GM19193 (cell line): ENCODE data around the gene MYMK.

ENCODE experiments used
- POLR2A ChIP-seq: IDR thresholded peaks from 4 replicates; pipeline ENCODE4 v1.6.1; 2011; ENCODE audit not compliant: insufficient read depth, insufficient read length; ENCODE audit errors: extremely low read depth

MYMK gene, protein sequence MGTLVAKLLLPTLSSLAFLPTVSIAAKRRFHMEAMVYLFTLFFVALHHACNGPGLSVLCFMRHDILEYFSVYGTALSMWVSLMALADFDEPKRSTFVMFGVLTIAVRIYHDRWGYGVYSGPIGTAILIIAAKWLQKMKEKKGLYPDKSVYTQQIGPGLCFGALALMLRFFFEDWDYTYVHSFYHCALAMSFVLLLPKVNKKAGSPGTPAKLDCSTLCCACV

DNA sequence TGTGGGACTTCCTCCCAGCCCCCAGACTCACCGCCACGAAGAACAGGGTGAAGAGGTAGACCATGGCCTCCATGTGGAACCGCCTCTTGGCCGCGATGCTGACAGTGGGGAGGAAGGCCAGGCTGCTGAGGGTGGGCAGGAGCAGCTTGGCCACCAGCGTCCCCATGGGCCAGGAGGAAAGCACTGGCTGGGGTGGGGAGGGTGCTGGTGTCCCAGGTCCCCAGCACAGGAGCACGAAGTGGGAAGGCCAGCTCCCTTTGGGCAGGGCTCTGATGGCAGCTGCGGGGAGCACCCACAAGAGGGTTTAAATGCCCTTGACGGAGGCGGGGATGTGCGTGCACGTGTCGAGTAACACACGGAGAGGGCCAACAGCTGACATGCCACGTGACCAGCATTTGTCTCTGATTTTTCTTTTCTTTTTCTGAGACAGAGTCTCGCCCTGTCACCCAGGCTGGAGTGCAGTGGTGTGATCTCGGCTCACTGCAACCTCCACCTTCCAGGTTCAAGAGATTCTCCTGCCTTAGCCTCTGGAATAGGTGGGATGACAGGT lies at the start of gene MYMK:
TSS of gene MYMK (minus strand) at position 281 of the 550 bp plus-strand sequence. CDS start at position 166, 115 bp downstream.
- no peak for TF ChIP-seq POLR2A

DNA sequence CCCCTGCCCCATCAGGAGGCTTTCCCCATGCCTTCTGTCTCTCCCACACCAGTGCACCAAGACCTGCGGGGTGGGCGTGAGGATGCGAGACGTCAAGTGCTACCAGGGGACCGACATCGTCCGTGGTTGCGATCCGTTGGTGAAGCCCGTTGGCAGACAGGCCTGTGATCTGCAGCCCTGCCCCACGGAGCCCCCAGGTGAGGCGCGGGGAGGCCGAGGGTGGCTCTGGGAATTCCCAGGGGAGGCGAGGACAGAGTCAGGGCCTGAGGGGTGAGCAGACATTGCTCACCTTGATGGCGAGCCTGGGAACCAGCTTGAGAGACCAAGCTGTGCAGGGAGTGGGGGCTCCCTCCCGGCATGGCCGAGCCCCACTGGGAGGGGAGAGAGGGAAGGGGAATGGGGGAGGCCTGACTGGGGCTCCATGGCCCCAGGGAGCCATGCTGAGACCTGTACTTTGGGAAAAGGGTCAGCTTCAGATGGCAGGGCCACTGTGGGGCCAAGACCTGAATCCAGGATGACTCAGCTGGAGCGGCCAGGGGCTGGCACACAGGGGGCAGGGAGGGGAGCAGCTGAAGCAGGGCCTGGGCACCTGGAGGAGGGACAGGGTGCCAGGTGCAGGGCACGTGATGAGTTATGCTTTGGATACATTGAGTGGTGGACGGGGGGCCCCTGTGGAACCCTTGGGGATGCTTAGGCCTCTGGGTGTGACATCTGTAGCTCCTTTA lies 49.2 kb upstream of the MYMK start:
- no peak for TF ChIP-seq POLR2A

DNA sequence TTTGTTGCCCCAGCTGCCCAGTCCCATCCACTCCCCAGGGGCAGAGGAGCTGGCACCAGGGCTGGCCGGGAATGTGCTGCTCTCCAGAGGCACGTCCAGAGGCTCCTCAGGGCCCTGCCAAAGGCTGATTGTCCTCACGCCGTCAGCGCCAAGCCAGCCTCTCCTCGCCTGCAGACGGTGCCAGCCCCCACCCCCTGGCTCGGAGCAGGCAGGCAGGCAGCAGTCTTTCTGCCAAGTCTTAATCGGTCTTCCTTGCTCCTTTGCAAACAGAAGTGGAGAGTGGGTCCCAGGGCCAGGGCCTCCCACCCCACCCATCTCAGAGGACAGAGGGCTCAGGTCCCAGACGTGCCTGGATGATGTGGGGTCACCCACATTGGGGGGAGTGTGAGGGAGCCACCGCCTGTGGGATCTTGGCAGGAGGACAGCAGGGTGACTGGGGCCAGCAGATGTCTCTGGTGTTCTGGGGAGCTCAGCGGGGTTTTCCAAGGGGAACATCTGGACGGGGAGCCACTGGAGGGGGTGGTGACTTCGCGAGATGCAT lies 48.1 kb upstream of the MYMK start:
- TF ChIP-seq POLR2A, result no peak

DNA sequence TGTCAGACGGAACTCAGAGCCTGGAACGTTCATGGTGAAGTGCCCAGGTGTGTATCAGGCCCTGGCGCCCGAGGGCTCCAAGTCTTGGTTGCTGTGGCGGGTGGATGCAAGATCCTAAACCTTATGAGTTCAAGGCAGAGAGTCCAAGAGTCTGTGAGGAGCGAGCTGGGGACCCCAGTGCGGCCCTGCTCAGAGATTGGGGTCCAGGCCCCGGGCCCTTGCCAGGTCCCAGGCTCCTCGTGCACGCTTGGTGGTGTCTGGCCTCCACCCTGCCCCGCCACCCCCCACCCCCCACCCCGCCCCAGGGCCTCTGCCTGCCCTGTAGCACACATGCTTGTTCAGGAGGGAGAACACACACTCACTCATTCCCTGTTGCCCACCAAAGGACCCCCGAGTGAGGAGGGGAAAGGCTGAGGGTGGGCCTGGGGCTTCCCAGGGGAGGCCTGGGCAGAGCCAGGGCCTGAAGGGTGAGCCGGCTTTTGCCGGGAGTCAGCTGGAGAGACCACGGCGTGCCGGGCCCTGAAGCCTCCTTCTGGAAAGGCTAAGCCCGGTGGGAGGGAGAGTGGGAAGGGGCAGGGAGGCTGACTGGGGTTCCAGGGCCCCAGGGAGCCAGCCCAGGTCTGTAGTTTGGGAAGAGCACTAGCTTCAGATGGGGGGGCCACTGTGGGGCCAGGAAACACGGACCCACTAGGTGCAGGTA lies 47.3 kb upstream of the MYMK start:
- TF ChIP-seq POLR2A, result no peak

DNA sequence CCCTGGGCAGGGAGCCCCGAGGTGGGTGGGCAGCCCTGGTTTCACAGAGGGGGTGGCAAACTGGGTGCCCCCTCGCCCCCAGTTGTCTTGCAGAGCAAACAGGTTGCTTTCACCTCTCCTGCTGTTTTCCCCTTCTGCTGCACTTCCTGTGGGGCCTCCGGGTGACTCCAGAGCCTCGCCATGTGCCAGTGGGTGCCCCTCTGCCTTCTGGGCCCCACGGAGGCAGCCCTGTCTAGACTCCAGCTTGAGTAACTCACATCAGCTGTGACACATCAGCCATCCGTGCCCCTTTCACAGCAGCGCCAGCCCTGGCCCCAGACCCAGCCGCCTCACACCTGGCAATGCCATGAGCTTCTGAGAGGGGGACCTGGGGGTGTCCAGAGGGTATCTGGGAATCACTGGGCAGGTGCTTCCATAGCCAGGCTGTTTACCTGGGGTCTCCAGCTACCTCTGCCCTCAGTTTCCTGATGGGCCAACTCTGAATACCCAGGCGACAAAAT lies 46.7 kb upstream of the MYMK start:
- TF ChIP-seq POLR2A, result no peak

DNA sequence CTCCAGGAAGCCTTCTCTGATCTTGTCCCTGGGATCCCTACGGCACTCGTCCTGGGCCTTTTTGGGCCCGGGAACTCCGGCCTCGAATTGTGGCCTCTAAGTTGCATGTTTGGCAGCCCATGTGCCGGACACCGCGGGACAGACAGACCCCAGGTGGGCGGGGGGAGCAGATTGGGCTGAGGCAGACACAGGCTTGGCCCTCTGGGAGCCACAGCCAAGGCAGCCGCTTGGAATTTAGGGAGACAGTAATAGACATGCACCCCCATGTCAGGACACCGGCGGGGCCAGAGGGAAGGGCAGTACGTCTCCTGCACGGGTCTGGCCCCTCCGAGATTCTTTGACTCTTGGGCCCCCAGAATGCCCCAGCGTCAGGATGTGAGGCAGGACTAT lies 45.9 kb upstream of the MYMK start:
- no peak for TF ChIP-seq POLR2A

DNA sequence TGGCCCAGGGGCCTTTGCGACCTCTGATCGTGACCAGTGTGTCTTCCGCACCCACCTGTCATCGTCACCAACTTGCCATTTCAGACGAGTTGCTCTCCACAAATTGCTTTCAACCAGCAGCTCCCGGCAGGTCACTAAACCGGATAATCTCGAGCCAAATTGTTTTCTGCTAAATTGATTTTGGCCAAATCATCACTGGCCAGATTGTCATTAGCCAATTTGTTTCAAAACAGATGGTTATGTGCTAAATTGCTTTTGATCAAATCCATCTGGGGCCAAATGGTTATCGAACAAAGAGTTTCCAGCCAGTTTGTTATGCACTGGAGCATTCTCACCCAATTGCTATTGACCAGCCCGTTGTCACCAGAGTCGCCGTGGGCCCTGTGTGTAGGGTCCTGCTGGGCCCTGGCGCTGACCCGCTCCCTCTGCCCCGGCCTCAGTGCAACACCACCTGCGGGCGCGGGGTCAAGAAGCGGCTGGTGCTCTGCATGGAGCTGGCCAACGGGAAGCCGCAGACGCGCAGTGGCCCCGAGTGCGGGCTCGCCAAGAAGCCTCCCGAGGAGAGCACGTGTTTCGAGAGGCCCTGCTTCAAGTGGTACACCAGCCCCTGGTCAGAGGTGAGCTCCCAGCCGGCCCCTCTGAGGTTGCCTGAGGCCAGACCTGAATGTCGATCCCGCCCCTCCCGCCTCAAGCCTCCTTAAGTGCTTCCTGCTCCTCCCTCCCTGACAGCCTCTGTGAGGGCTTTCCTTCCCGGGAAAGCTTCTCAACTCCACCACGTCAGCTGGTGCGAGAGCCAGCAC lies 45.3 kb upstream of the MYMK start:
- no peak for TF ChIP-seq POLR2A

DNA sequence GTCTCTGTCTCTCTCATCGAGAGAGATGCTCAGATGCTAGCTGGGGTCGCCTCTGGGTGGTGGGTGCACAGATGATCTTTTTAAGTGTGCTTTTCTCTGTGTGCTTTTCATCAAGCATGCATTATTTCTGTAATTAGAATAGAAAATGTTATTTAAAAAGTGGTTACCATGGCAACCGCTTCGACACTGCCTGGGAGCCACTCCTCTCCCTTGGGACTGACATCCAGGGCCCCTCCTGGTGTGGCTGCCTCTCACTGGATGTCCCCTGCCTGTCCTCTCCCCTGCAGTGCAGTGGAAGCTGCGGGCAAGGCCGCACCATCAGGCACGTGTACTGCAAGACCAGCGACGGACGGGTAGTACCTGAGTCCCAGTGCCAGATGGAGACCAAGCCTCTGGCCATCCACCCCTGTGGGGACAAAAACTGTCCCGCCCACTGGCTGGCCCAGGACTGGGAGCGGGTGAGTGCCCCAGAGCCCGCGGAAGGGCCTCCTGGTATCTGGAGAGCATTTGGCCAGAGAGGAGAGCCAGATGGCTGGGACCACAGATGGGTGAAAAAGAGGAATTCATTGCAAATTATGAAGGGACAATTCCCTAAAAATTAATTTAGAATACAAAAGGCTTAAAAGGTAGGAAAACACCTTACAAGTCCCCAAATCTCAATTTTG lies 44.5 kb upstream of the MYMK start:
- no peak for TF ChIP-seq POLR2A

DNA sequence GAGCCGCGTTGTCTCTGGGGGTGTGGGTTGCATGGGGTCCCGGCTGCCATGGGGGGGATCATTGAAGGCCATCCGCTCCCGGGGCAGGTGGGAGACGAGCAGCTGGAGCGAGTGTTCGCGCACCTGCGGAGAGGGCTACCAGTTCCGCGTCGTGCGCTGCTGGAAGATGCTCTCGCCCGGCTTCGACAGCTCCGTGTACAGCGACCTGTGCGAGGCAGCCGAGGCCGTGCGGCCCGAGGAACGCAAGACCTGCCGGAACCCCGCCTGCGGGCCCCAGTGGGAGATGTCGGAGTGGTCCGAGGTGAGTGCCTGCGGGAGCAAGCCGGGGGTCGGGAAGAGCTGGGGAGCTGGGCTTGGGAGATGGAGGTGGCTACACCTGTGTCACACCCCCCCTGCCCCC lies 43.4 kb upstream of the MYMK start:
- TF ChIP-seq POLR2A, result no peak

DNA sequence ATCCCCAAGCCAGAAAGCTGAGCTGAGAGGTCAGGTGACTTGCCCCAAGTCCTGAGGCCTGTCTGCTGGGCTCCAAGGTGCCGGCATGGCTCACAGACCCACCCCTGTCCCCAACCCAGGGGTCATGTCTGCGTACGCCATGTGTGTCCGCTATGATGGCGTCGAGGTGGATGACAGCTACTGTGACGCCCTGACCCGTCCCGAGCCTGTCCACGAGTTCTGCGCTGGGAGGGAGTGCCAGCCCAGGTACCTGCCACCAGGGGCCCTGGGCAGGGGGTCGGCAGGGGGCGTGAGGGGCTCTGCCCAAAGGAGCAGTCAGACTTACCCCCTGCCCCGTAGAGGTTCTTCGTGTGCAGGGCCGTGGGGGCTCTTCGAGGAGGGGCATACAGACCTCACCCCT lies 42.1 kb upstream of the MYMK start:
- TF ChIP-seq POLR2A, result no peak

DNA sequence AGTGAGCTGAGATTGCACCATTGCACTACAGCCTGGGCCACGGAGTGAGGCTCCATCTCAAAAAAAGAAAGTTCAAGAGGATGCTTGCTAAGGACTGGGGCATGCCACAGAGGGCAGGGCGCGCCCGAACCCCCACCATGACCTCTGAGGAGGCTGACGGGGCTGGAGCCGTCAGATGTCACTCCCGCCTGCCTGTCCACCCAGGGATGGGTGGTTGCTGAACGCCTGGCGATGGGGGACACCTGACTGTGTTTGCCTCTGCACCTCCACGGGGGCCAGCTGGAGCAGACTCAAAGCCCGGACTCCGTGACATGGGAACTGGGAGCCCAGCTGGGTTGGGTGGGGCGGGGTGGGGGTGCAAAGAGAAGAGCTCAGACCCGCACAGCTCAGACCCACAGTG lies 41.6 kb upstream of the MYMK start:
- no peak for TF ChIP-seq POLR2A

DNA sequence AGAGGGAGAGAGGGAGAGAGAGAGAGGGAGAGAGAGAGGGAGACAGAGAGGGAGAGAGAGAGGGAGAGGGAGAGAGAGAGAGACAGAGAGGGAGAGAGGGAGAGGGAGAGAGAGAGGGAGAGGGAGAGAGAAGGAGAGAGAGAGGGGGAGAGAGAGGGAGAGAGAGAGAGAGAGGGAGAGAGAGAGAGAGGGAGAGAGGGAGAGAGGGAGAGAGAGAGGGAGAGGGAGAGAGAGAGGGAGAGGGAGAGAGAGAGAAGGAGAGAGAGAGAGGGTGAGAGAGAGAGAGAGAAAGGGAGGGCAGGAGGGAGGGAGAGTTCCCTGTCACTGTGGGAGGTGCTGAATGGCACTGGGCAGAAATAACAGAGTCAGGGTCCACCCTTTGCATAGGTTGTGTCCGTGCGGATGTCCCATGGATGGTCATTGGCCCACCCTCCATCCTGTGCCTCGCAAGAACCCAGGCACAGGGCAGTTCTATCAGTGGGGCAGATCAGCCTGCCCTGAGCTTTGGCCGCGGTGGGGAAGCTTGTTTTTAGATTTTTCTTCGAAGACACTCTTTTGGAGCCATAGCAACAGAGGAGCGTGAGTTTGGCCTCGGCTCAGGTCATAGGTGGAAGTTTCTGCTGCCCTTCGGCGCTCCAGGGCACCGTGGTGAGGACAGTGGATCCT lies 39.8 kb upstream of the MYMK start:
- no peak for TF ChIP-seq POLR2A

DNA sequence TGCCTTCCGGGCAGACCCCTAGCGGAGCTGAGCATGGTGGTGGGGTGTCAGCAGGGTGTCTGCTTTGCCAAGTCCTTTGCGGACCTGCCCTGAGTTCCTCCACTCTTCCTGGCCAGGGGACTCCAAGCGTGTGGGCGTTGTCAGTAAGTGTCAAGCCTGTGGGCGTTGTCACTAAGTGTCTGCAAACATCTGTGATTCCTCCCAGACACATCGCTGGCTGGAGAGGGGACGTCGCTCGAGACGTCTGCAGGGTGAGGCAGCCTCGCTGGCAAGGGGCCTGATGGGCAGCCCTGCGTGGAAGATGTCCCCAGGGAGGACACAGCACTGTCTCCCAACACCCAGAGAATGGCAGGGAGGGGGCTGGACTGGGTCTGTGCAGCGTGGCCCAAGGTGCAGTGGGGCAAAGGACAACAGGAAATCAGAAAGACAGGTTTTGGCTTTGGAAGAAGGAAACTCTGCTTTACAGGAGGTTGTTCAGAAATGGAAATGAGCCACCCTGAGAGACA lies 38.6 kb upstream of the MYMK start:
- TF ChIP-seq POLR2A, result no peak
